ENCODE results near the gene PAPLN. TPM values are rescaled to one million over a fixed set of nuclear protein-coding genes. Genes with fewer than 3 reads are reported as not detected.
"Not testable (repeated sequence)": the region's sequence is repeated elsewhere in the genome, so short reads cannot be mapped to it uniquely, and the experiment has no call there.

Gene PAPLN
- 17.3 TPM for total RNA-seq

DNA sequence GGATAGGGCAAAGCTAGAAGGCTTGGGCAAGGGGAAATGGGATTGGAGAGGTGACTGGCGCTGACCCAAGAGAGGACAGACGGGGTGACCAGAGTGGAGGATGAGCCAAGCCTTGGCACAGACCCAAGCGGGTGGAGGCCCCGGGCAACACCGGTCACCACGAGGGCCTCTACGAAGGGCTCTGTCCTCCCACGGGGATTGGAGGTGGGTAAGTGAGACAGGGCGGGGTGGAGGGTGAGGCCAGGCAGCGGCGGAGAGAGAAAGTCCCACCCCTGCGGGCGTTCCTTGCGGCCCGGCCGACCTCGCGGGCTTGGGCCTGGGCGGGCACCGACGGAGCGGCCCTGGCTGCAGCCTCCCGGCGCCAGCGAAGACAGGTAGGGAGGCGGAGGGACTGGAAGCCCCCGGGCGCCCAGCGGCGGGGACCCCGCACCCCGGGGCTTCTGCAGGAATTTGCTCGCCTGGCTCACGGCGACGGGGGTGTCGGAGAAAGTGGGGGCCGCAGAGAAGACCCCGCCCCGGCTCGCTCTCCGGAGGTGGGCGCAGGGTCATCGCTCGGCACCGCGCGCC is at the start of gene PAPLN:
PAPLN (plus strand) TSS at position 288 of the 567 bp plus-strand sequence. CDS start 2,273 bp downstream, outside the sequence.
- DNase-seq (ENCODE audit: low spot score), result no peak

- DNase-seq (ENCODE audit: low spot score), result no peak
Measured at GRCh38 chr14:73188501-73188911, 48.8 kb upstream of the PAPLN start.

GRCh38 chr14:73189651-73190050 is 47.7 kb upstream of the PAPLN start:
- DNase-seq (ENCODE audit: low spot score), result no peak

DNA sequence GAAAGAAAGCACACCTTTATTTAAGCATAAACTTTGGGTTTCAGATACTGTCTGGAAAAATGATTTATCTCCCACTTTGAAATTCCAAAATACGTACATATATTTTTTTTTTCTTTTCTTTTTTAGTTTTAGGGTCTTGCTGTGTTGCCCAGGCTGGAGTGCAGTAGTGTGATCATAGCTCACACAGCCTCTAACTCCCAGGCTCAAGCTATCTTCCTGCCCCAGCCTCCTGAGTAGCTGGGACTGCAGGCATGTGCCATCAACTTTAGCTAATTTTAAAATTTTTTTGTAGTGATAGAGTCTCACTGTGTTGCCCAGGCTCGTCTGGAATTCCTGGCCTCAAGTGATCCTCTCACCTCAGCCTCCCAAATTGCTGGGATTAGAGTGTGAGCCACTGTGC is 45.9 kb upstream of the PAPLN start:
- DNase-seq (ENCODE audit: low spot score), result no peak

DNA sequence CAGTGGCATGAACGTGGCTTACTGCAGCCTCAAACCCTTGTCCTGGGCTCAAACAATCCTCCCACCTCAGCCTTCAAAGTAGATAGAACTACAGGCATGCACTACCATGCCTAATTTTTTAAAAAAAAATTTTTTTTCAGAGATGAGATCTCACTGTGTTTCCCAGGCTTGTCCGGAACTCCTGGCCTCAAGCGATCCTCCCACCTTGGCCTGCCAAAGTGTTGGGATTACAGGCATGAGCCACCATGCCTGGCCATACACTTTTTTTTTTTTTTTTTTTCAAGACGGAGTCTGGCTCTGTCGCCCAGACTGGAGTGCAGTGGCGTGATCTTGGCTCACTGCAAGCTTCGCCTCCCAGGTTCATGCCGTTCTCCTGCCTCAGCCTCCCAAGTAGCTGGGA is 43.0 kb upstream of the PAPLN start:
- DNase-seq (ENCODE audit: low spot score), result not testable (repeated sequence)

- DNase-seq (ENCODE audit: low spot score), result no peak
Measured at GRCh38 chr14:73198253-73198652, 39.1 kb upstream of the PAPLN start.

DNA sequence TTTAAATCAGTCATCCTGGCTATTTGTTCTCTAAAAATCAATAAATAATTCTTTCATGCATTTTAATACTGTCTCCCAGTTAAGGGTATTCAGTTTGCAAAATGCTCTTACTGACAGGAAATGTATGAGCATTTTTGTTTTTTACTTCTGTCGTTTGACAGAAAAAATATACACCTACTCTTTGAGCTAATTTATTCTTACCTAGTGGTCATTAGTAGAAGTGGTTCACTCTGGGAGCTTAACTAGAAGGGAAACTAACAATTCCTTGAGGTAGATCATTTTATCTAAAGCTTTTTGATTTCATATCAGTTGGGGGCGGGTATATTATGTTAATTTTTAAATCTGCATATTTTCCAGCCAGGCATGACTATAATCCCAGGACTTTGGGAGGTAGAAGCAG is 33.8 kb upstream of the PAPLN start:
- DNase-seq (ENCODE audit: low spot score), result no peak

- DNase-seq (ENCODE audit: low spot score), result no peak
Measured at GRCh38 chr14:73207615-73208014, 29.7 kb upstream of the PAPLN start.

DNA sequence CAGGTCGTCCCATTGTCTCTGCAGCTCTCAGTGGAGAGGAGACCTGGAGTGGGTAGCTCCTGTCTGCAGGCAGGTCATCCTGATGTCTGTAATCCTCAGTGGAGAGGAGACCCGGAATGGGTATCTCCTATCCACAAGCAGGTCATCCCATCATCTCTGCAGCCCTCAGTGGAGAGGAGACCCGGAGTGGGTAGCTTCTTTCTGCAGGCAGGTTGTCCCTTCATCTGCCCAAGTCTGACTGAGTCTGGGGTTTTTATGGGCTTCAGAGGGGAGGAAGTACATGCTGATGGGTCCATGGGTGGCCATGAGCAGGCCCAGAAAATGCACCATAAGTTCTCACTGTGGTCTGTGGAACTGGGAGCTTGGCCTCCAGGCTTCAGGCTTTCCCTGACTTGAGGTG is 28.9 kb upstream of the PAPLN start:
- DNase-seq (ENCODE audit: low spot score), result no peak

DNA sequence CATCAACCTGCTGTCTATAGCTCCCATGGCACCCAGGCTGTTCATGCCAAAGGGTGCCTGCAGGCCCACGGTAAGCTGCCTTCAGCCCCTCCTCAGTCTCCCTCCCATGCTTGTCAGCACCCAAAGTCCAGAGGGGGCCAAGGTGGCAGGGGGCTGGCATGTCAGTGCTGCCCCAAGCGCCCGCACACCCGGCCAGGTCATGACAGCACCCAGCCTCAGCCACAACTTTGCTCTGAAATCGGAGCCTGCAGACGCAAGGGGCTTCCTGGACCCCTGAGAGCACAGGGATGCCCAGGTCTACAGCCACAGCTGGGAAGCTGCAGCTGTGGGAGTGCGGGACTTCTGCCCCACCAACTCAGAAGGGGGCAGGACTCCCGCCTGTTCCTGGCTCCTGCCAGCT is 28.5 kb upstream of the PAPLN start:
- DNase-seq (ENCODE audit: low spot score), result no peak

- no peak for DNase-seq (ENCODE audit: low spot score)
Measured at GRCh38 chr14:73209953-73210352, 27.4 kb upstream of the PAPLN start.

DNA sequence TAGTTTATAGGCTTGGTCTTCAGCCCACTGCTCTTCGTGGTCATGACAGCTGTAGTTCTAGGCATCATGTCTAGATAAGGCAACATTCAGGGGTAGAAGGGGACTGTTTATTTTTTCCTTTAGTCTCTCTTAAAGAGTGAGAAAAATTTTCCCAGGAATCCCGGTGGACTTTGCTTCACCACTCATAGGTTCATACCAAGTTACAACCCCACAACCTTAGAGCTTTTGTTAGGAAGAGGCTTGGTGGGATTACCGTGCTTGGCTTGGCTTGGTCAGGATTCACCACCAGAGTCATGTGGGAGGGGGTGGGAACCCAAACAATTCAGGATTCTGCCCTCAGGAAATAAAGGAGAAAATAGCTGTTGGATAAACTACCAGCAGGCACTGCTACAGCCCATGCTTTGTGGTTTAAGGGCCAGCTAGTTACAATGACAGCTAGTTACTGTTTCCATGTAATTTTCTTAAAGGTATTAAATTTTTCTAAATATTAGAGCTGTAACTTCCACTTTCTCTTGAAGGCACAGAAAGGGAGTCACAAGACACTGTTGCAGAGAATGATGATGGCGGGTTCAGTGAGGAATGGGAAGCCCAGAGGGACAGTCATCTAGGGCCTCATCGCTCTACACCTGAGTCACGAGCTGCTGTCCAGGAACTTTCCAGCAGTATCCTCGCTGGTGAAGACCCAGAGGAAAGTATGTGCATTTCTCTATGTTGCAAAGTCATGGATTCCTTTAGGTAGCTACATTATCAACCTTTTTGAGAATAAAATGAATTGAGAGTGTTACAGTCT is 25.9 kb upstream of the PAPLN start:
- DNase-seq (ENCODE audit: low spot score), result no peak

GRCh38 chr14:73216030-73216429 is 21.3 kb upstream of the PAPLN start:
- no peak for DNase-seq (ENCODE audit: low spot score)

DNA sequence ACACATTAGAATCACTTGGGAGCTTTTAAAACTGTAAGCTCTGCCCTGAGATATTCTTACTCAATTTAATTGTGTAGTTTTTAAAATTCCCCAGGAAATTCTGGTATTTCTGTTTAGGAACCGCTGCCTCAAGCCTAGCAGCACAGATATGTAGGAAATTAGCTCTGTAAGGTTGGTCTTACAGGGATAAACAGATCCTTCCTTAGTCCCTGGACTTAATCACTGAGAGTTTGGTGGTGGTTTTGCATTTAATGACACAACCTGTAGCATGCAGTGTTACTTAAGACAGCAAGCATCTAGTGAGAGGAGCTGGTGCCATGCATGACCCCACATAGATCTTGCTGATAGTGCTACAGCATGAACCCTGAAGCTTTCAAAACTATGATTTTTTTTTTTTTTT is 19.9 kb upstream of the PAPLN start:
- no peak for DNase-seq (ENCODE audit: low spot score)

DNA sequence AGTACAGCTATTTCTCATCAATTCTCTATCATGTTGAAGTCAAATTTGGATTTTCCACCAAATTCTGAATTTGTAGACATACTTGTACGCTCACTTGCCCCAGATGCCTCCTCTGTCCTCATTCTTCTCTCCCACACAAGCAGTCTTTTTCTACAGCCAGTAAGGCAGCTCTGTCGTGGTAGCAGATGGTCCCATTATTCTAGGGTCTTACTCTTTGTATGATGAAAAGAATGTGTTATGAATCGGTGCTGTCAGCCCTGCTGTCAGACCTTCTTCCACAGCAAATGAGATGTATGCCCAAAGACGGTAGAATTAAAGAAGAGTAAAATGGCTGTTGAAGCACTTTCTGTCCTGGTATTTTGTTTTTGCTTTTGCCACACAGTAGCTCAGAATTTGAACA is 17.2 kb upstream of the PAPLN start:
- DNase-seq (ENCODE audit: low spot score), result no peak

DNA sequence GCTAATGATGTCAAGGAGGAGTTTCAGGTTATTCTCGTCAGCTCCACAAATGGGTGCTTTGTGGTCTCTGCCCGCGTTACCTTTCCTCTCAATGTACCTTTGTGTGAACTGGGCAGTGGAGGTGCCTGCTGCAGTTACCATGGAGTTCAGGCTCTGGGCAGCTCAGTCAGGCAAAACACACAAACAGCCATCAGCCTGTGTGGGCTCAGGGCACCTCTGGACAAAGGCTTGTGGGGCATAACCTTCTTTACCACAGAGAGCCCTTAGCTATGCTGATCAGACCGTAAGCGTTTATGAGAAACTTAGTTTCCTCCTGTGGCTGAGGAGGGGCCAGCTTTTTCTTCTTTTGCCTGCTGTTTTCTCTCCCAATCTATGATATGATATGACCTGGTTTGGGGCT is 16.7 kb upstream of the PAPLN start:
- DNase-seq (ENCODE audit: low spot score), result no peak

DNA sequence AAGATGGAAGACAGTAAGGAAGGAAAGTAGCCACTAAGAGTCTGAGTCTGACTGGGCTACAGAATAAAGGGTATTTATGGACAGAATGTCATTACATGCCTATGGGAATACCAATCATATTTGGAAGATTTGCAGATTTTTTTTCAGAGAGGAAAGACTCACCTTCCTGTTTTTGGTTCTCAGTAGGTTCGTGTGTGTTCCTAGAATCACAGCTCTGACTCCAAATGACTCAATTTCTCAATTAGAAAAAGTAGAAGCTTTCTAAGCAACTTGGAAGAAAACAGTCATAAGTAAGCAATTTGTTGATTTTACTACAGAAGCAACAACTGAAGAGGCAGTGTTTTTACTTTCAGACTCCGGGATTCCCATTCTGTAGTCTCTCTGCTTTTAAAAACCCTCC is 15.4 kb upstream of the PAPLN start:
- no peak for DNase-seq (ENCODE audit: low spot score)

GRCh38 chr14:73223049-73223448 is 14.3 kb upstream of the PAPLN start:
- DNase-seq (ENCODE audit: low spot score), result no peak

GRCh38 chr14:73225496-73225895 is 11.8 kb upstream of the PAPLN start:
- no peak for DNase-seq (ENCODE audit: low spot score)

GRCh38 chr14:73227812-73228781 is 9.2 kb upstream of the PAPLN start:
- peak; percentile 42 for DNase-seq (ENCODE audit: low spot score)

DNA sequence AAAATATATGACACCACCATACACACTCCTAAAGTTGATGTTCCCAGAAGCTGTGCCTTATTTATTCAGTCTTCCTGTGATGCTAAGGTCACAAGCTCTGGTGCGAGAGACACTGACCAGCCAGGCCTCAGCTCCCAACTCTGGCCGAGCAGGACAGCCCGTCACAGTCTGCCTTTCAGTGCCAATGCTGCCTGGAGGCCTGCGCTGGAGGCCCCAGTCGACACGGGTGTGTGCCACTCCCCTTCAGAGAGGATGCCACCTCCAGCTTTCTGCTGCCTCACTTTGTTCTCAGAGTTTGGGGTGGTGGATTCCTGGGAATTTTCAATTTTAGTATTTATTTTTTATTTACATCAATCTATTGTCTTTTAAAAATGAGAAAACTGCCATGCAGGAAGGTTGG is 7.3 kb upstream of the PAPLN start:
- DNase-seq (ENCODE audit: low spot score), result no peak

Measured in mucosa of gallbladder (tissue), 1 donor.